Thyroid gland (tissue), 4 donors: ENCODE measurements around the gene AP2B1. TPM values are rescaled to one million over a fixed set of nuclear protein-coding genes. Genes with fewer than 3 reads are reported as not detected.

Source experiments
- DNase-seq, 2 donors: peaks; one replicate each; pipeline ENCODE4 v3.0.0-alpha.2; 2019
- H3K27ac ChIP-seq, 3 donors: fragments of 200-600 bp; sonication (generic); 1 replicate in 2 of 3; 2 replicates in 1 of 3; pipeline ENCODE4 v1.5.1; 2016 to 2019; ENCODE audit warnings: mild to moderate bottlenecking in 1 of 3, moderate library complexity in 1 of 3
- H3K27me3 ChIP-seq: fragments of 200-600 bp; sonication (generic); one replicate; pipeline ENCODE4 v1.5.1; 2019
- H3K36me3 ChIP-seq, 2 donors: fragments of 200-600 bp; sonication (generic); one replicate each; pipeline ENCODE4 v1.5.1; 2016 to 2019
- H3K4me1 ChIP-seq, 2 donors: fragments of 200-600 bp; sonication (generic); one replicate each; pipeline ENCODE4 v1.5.1; 2017 to 2019
- H3K4me3 ChIP-seq, 3 donors: fragments of 200-600 bp; sonication (generic); replicated peaks in 1 of 3; 1 replicate in 2 of 3; 2 replicates in 1 of 3; pipeline ENCODE4 v1.5.1; 2016; ENCODE audit warnings: mild to moderate bottlenecking in 1 of 3
- H3K9me3 ChIP-seq: fragments of 200-600 bp; sonication (generic); one replicate; pipeline ENCODE4 v1.5.1; 2017
- POLR2A ChIP-seq, 2 donors: fragments of 450-650 bp; IDR thresholded peaks; one replicate each; pipeline ENCODE4 v1.6.1; 2017; ENCODE audit warnings: antibody characterized with exemption in 2 of 2, mild to moderate bottlenecking in 2 of 2, moderate library complexity in 1 of 2
- WGBS, 2 donors: methylation state at CpG; one replicate each; pipeline ENCODE4 v1.1.5; 2017; 5-methylcytosine and 5-hydroxymethylcytosine counted together
- intact Hi-C: fragments of 100-400 bp; cut with DNase I; formaldehyde crosslinking; loops from one replicate; pipeline ENCODE4 v1.15.1; 2023
- total RNA-seq, 4 donors: library from RNA; depleted of rRNA; stranded (reverse); fragments of >200 nt; gene quantifications; one replicate each; pipeline ENCODE4 v1.2.3, GENCODE V29; 2016
- TF ChIP-seq, protein P1 (sequence below), 6 experiments: fragments of 200-600 bp in 3 of 6; fragments of 450-650 bp in 3 of 6; sonication (generic) in 3 of 6; IDR thresholded peaks; one replicate each; pipeline ENCODE4 v1.5.1; 2016 to 2019; ENCODE audit warnings: antibody characterized with exemption in 6 of 6, mild to moderate bottlenecking in 2 of 6, inconsistent platforms in 1 of 6, moderate library complexity in 1 of 6

The AP2B1 gene
- total RNA-seq, 4 donors from 2014 or later: 105 to 162 (median 122) TPM

GRCh38 chr17:35684055-35684802 is 97.1 kb downstream of the AP2B1 start:
- intact Hi-C loops: no loop called here
- Histone ChIP-seq H3K4me3 (no peak overlapping the region), H3K27ac (no peak overlapping the region), H3K27me3 (no peaks in the 10 kb centered on the region), H3K9me3 (no peaks in the 10 kb centered on the region), H3K36me3 (peaks cover 13 to 35% of the 10 kb centered on the region in 2 donors), H3K4me1 (no peaks in the 10 kb centered on the region)
- 86 to 90% methylated on average over 2 of the region's 2 CpGs for WGBS, 2 donors
- TF ChIP-seq, protein P1, sequence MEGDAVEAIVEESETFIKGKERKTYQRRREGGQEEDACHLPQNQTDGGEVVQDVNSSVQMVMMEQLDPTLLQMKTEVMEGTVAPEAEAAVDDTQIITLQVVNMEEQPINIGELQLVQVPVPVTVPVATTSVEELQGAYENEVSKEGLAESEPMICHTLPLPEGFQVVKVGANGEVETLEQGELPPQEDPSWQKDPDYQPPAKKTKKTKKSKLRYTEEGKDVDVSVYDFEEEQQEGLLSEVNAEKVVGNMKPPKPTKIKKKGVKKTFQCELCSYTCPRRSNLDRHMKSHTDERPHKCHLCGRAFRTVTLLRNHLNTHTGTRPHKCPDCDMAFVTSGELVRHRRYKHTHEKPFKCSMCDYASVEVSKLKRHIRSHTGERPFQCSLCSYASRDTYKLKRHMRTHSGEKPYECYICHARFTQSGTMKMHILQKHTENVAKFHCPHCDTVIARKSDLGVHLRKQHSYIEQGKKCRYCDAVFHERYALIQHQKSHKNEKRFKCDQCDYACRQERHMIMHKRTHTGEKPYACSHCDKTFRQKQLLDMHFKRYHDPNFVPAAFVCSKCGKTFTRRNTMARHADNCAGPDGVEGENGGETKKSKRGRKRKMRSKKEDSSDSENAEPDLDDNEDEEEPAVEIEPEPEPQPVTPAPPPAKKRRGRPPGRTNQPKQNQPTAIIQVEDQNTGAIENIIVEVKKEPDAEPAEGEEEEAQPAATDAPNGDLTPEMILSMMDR (IDR thresholded peaks at IDR 0.05): no peak
- no peak for TF ChIP-seq POLR2A (IDR thresholded peaks at IDR 0.05)
- DNase-seq: no peak

DNA sequence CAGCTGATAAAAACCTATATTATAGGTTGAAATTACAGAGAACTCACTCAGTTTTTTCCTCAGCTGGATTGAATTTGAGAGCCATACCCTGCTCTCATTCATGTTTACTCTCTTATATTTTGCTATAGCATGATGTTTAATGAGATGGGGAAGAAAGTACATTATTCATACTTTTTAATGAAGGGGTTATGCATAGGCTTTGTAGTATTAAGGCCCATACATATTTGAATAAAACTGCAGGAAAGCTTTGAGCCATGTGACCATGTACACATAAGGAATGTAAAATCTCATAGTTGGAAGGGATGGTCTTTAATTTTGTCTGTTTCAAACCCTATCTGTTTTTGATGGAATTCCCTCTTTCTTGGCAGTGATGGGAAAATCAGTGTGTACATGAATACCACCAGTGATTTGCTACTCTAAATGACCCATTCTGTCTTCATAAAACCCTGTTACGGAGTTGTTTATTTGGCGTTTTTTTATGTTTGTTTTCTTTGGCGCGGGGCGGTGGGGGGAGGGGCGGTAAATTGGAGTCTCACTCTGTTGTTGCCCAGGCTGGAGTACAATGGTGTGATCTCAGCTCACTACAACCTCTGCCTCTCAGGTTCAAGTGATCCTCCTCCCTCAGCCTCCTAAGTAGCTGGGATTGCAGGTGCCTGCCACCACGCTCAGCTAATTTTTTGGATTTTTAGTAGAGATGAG is 105.5 kb downstream of the AP2B1 start:
- no peaks in the 10 kb centered on the region for H3K4me1 ChIP-seq
- TF ChIP-seq, protein P1 (IDR thresholded peaks at IDR 0.05): no peak
- TF ChIP-seq POLR2A (IDR thresholded peaks at IDR 0.05): no peak
- no peak for DNase-seq
- intact Hi-C loops: no loop called here
- no peaks in the 10 kb centered on the region for H3K27me3 ChIP-seq
- 86 to 91% methylated on average over 7 of the region's 7 CpGs for WGBS, 2 donors
- peaks cover 21 to 36% of the 10 kb centered on the region in 2 donors for H3K36me3 ChIP-seq
- H3K27ac ChIP-seq: no peak overlapping the region
- H3K9me3 ChIP-seq: no peaks in the 10 kb centered on the region
- no peak overlapping the region for H3K4me3 ChIP-seq

GRCh38 chr17:35693662-35694061 is 106.5 kb downstream of the AP2B1 start:
- H3K4me3 ChIP-seq: no peak overlapping the region
- DNase-seq: no peak
- TF ChIP-seq, protein P1 (IDR thresholded peaks at IDR 0.05): no peak
- no peak for TF ChIP-seq POLR2A (IDR thresholded peaks at IDR 0.05)
- peaks cover 21 to 33% of the 10 kb centered on the region in 2 donors for H3K36me3 ChIP-seq
- H3K9me3 ChIP-seq: no peaks in the 10 kb centered on the region
- no peaks in the 10 kb centered on the region for H3K27me3 ChIP-seq
- 93 to 96% methylated on average over 3 of the region's 3 CpGs for WGBS, 2 donors
- intact Hi-C loops: no loop called here
- no peak overlapping the region for H3K27ac ChIP-seq
- H3K4me1 ChIP-seq: no peaks in the 10 kb centered on the region

DNA sequence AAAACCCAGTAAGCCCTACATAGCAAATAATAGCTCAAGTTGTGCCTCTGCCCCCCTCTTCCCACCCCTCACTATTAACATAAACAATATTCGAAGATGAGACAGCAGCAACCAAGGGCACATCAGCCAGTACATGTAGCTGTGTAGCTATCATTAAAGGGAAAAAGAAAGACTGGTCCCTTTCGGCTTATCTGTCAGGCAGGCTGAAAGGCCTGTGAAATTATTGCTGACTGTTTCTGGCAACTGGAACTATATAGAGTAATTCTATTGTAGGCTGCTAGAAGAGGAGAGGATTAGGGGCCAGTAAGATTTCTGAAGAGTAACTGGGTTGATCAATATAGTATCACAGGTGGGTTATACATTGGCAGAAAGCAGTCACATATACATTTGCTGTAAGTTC is 107.8 kb downstream of the AP2B1 start:
- Histone ChIP-seq H3K9me3 (no peaks in the 10 kb centered on the region), H3K27me3 (no peaks in the 10 kb centered on the region), H3K4me1 (no peaks in the 10 kb centered on the region), H3K4me3 (no peak overlapping the region), H3K27ac (no peak overlapping the region), H3K36me3 (peaks cover 19 to 33% of the 10 kb centered on the region in 2 donors)
- 90 to 94% methylated on average over 2 of the region's 2 CpGs for WGBS, 2 donors
- intact Hi-C loops: no loop called here
- no peak for DNase-seq
- no peak for TF ChIP-seq POLR2A (IDR thresholded peaks at IDR 0.05)

- Histone ChIP-seq H3K36me3 (peaks cover 17 to 27% of the 10 kb centered on the region in 2 donors), H3K27ac (no peak overlapping the region), H3K27me3 (no peaks in the 10 kb centered on the region), H3K4me3 (no peak overlapping the region), H3K4me1 (no peaks in the 10 kb centered on the region), H3K9me3 (no peaks in the 10 kb centered on the region)
- no peak for TF ChIP-seq POLR2A (IDR thresholded peaks at IDR 0.05)
- TF ChIP-seq, protein P1 (IDR thresholded peaks at IDR 0.05): no peak
- 83 to 87% methylated on average over 2 of the region's 2 CpGs for WGBS, 2 donors
- intact Hi-C loops: no loop called here
- DNase-seq: no peak
Observed at GRCh38 chr17:35695613-35696012, 108.5 kb downstream of the AP2B1 start.
